GM21526 (cell line): ENCODE measurements around the gene UBR4.

Source experiments
- ATAC-seq: cut with Tn5 transposase; IDR thresholded peaks from one replicate; pipeline ENCODE4 v1.9.1; 2021; ENCODE audit warnings: moderate library complexity; ENCODE audit not compliant: unreplicated experiment, low FRiP score

Gene UBR4

GRCh38 chr1:19042675-19043578, 167.1 kb downstream of the UBR4 start:
- no peak for ATAC-seq

DNA sequence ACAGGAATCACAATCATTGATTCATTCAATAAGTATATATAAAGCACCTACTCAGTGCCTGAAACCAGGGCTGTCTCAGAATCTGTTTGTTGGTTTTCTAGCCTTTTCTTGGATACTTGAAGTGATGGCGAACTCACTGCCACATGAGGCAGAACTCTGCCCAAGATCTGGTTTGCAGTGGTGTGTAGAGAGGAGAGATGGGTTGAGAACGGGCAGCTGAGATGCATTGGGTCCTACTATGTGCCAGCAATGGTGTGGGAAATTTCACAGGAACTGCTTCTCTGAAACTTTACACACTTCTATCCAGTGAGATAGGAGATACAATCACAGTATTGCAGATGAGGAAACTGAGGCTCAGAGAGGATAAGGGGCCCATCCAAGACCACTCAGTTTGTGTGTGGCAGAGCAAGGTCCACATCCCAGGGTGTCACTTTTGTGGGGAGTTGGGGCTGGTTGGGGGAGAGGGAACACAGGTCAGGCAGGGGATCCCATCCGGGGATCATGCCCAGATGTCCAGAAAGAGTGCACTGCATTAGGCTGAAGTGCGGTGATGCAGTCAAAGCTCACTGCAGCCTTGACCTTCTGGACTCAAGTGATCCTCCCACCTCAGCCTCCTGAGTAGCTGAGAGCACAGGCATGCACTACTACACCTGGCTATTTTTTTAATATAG, 169.9 kb downstream of the UBR4 start:
- no peak for ATAC-seq

- no peak for ATAC-seq
Measured at GRCh38 chr1:19038732-19039131, 171.3 kb downstream of the UBR4 start.

DNA sequence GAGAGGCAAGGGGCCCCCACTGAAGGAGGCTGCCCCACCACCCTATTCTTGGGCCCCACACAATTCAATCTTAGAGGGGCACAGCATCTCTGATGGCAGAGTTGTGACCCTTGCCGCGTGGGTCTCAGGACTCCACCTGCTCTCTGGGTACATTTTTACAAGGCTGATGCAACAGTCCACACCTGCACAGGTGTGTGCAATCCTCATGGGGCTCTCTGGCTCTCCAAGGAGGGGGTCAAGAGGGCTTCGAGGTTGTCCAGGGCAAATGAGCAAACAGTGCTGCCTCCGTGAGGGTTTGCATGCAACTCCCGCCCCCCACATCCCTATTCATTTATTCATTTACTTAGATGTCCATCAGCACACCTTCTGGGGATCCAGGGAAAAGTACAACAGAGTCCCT, 172.0 kb downstream of the UBR4 start:
- ATAC-seq = no peak

DNA sequence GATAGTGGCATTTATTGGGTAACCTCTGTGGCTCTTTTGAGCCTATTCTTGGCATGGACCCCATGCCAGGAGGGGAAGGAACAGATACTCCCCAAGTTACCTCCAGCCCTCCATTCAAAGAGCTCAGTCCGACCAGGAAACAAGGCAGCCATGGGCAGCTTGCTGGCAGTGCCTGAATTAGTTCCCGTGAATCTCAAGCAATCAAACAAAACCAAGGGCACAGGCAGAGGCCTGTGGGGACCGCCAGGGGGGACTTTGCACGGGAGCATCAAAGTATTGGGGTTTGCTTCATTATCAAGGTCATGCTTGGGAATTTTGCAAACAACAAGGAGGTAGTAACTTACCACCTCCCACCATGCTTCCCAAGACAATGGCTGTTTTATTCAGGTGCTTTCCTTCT, 172.4 kb downstream of the UBR4 start:
- ATAC-seq = no peak

DNA sequence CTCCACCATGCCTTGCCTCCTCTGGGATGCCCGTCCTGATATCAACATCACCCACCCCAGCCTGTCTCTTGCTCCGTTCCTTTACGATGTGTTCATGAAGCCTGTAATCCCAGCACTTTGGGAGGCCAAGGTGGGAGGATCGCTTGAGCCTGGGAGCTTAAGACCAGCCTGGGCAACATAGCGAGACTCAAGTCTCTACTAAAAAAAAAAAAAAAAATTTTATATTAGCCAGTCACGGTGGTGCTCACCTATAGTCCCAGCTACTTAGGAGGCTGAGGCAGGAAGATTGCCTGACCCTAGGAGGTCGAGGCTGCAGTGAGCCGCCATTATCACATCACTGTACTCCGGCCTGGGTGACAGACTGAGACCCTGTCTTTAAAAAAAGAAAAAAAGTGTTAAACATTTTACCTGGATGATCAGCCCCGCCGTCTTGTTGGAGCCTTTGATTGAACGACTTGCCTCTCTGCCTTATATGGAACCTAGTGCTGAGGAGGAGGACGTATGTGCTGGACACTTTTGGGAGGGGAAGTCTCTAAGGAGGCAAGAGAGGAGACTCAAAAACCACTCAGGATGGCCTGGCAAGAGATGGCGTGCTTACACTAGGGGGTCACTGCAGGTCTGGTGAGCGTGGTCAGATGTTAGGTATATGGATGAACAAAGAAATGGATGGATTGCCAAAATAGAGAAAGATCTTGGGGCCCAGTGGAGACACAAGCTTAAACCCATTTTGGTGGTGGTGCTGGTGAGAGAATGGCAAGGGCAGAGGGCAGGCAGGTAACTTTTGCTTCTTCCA, 173.1 kb downstream of the UBR4 start:
- ATAC-seq = no peak

DNA sequence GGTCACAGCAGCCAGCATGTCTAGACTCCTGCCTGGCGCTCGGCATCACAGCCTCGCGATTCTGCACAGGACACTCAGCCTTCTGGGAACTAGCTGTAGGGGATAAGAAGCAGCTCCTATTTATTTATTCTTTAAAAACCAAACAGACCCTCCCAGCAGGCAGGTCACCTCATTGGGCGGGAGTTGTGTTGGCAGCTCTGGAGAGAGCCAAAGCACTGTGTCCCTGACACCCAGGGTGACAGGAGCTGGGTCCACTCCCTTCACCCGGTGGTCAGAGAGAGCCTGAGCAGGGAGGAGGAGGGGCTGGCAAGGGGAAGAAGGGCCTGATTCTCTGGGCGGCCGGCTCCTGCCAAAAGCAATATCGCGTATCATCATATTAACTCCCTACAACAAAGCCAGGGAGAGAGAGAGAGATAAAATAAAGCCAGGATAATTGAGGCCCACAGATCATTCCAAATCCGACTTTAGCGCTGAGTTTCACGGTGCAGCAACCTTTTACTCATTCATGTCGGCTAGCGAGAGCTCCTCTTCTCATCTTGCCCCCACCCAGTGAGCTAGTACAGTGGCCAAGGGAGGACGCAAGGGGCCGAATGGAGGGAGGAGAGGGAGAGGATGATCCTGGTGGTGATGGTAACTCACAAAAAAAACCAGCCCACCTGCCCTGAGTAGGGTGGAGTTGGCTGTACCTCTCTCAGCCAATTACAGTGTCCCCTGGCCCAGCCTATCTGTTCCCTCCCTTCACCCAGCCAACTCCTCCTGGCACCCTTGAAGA, 173.8 kb downstream of the UBR4 start:
- no peak for ATAC-seq

DNA sequence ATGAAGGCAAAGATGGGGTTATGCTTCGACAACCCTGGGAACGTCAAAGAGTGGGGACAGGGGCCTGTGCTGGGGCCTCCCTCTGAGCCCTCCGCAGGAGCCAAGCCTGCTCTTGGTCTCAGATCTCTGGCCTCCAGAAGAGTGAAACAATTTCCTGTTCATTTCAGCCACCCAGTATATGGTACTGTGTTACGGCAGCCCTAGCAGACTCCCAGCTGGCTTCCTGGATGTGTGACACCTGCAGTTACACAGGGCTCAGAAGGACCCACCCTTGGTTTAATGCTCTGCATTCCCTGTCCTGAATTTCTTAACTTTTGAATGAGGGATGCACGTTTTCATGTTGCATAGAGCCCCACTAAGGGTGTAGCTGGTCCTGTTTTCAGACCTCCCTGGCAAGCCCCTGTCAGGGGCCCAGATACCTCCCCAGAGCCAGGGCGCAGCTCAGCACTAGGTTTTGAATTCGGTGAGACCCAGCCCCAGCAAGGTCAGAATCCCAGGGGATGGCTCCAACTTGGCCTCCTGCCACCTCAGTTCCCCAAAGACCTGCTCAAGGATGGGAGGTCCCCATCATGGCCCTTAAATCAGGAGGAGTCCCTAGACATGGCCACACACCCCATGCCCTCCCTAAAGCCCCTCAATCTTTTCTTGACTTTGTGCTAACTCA, 174.6 kb downstream of the UBR4 start:
- no peak for ATAC-seq

- ATAC-seq = no peak
Measured at GRCh38 chr1:19034721-19035120, 175.3 kb downstream of the UBR4 start.

GRCh38 chr1:19033926-19034680, 176.0 kb downstream of the UBR4 start:
- ATAC-seq = no peak

DNA sequence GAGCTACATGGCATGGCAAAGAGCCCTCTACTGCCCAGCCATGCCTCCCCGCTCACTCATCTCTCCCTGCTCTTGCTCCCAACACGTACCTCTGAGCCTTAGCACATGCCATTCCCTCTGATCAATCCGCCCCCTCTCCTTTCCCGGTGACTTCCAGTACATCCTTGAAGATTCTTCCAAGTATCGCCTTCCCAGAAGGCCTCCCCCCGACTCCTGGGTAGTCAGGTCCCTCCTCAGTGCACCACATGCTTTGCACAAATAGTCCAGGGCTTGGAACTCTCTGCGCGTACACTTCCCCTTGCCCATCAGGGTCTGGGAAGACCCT, 176.6 kb downstream of the UBR4 start:
- ATAC-seq = no peak

GRCh38 chr1:19032701-19033514, 177.2 kb downstream of the UBR4 start:
- ATAC-seq = no peak

DNA sequence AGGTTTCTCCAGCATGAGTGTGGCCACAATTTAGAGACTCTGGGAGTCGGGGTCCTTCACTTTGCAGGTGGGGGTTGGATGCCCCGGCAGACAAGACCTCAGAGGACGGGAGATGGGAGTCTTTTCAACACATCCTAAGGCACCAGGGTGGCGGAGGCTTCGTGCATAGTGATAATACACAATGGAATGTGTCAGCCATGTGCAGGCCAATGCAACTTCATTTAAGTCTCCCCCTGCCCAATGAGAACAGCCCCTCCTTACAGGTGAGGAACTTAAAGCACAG, 177.7 kb downstream of the UBR4 start:
- ATAC-seq = no peak

GRCh38 chr1:19029191-19030085, 180.6 kb downstream of the UBR4 start:
- no peak for ATAC-seq

GRCh38 chr1:19028546-19029129, 181.4 kb downstream of the UBR4 start:
- no peak for ATAC-seq

DNA sequence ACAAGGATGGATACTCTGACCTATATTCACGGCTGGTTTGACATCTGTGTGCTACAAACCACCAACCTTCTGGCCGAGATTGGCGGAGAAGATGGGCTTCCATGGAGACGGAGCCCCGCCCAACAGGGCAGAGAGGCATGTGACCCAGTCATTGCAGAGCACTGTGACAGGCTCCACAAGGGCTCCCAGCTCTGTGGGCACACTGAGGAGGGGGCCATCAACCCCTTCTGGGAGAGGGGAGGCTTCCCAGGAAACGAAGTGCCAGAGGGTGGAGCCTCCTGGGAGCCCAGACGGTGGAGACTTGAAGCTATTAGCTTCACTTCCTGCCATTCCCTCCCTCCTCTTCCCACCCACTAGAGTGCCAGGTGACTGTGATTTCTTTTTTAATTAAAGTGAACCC, 182.0 kb downstream of the UBR4 start:
- ATAC-seq = no peak
